ENCODE data around the gene CCDC57. TPM values are rescaled to one million over a fixed set of nuclear protein-coding genes. Genes with fewer than 3 reads are reported as not detected.

CCDC57 gene
- total and polyA plus RNA-seq, 2 of the 4 experiments (the other 2 are of a cell fraction): 7.3 to 31.3 TPM

GRCh38 chr17:82108496-82108945 is 104.1 kb downstream of the CCDC57 start:
- no peak for ATAC-seq (ENCODE audit: low read depth)
- H3K9me3 ChIP-seq (ENCODE audit: control insufficient read depth, insufficient read depth, low read length): no peaks in the 10 kb centered on the region
- H3K4me2 ChIP-seq (ENCODE audit: low read depth, low read length): no peak overlapping the region
- H2BK120ac ChIP-seq (ENCODE audit: low read depth, low read length): no peak overlapping the region
- H3K56ac ChIP-seq (ENCODE audit: extremely low read depth, insufficient read depth, low read length): no peak overlapping the region
- no peak overlapping the region for H2AK5ac ChIP-seq (ENCODE audit: low read depth, low read length)
- dilution Hi-C loops (cut with HindIII; ENCODE audit: low sequenced_read_pairs, unreplicated experiment): no loop called here
- in situ Hi-C loops (cut with MboI; ENCODE audit: low sequenced_read_pairs): no loop called here
- no peak overlapping the region for H2BK15ac ChIP-seq (ENCODE audit: low read depth, low read length)
- no peak overlapping the region for H2BK5ac ChIP-seq (ENCODE audit: low read depth, low read length, poor library complexity, severe bottlenecking)
- no peaks in the 10 kb centered on the region for H3K79me1 ChIP-seq (ENCODE audit: low read depth in 1 of 2, low read length in 2 of 2)
- no peak overlapping the region for H2BK20ac ChIP-seq (ENCODE audit: low read depth, low read length)
- TF ChIP-seq MAZ (IDR thresholded peaks at IDR 0.05; ENCODE audit: borderline replicate concordance, low read depth, low read length): no peak
- no peak for TF ChIP-seq MXI1 (IDR thresholded peaks at IDR 0.05; ENCODE audit: borderline replicate concordance, low read depth, low read length)
- TF ChIP-seq RCOR1 (IDR thresholded peaks at IDR 0.05; ENCODE audit: insufficient replicate concordance, low read length): no peak
- no peak for TF ChIP-seq RAD21 (IDR thresholded peaks at IDR 0.05; ENCODE audit: low read length)
- no peak for TF ChIP-seq POLR2A (IDR thresholded peaks at IDR 0.05; ENCODE audit: low read depth, low read length)
- no peak for TF ChIP-seq CHD1 (IDR thresholded peaks at IDR 0.05; ENCODE audit: low read depth, low read length)
- no peak for TF ChIP-seq ELK1 (IDR thresholded peaks at IDR 0.05; ENCODE audit: borderline replicate concordance, low read depth, low read length)
- H3K9ac ChIP-seq (ENCODE audit: low read depth, low read length): no peak overlapping the region
- H3K18ac ChIP-seq (ENCODE audit: low read depth, low read length): no peak overlapping the region
- intact Hi-C loops (cut with micrococcal nuclease): no loop called here
- BruUV-seq (replicated peaks): no TSS peak
- peaks cover 11% of the 10 kb centered on the region for H3K36me3 ChIP-seq (ENCODE audit: control insufficient read depth, insufficient read depth, low read length)
- H4K20me1 ChIP-seq (ENCODE audit: insufficient read depth, low read length): no peaks in the 10 kb centered on the region
- no peak overlapping the region for H3K14ac ChIP-seq (replicated peaks; ENCODE audit: low read depth, low read length)
- H2AFZ ChIP-seq (replicated peaks; ENCODE audit: low read length, poor library complexity): peak overlapping the region; percentile 6
- no peaks in the 10 kb centered on the region for H3K27me3 ChIP-seq (ENCODE audit: control insufficient read depth, insufficient read depth, low read length)
- H3K27ac ChIP-seq (ENCODE audit: insufficient read depth, low read length): no peak overlapping the region
- H2AK9ac ChIP-seq (replicated peaks; ENCODE audit: low read depth, low read length, poor library complexity): no peak overlapping the region
- ChIA-PET POLR2A (ENCODE audit: unreplicated experiment) (no interaction called here), CTCF (no interaction called here)
- no peak overlapping the region for H4K5ac ChIP-seq (ENCODE audit: low read depth, low read length)
- H3K4ac ChIP-seq (ENCODE audit: low read depth, low read length): no peak overlapping the region
- H3K9me1 ChIP-seq (ENCODE audit: insufficient read depth, low read length): no peaks in the 10 kb centered on the region
- no peak overlapping the region for H4K91ac ChIP-seq (ENCODE audit: insufficient read depth, low read depth, low read length)
- no peak overlapping the region for H3K23ac ChIP-seq (ENCODE audit: low read depth, low read length)
- no peak overlapping the region for H3K4me3 ChIP-seq (ENCODE audit: insufficient read depth, low read depth, low read length)
- H3K4me1 ChIP-seq (ENCODE audit: control insufficient read depth, insufficient read depth, low read length): peaks cover 12% of the 10 kb centered on the region
- no peak overlapping the region for H4K8ac ChIP-seq (ENCODE audit: low read depth in 2 of 2, low read length in 2 of 2)
- 82% methylated on average over 3 of the region's 19 CpGs; no CpG with 5 or more reads in 1 of the 2 experiments for WGBS, 2 experiments (ENCODE audit: extremely low coverage in 2 of 2, insufficient read length in 1 of 2)
- peak; percentile 5 for DNase-seq

Measured in IMR-90 (cell line).